ENCODE data around the gene PAOX. TPM values are rescaled to one million over a fixed set of nuclear protein-coding genes. Genes with fewer than 3 reads are reported as not detected.

Gene PAOX
- total RNA-seq, 1 experiment from 2014 or later, result 5.6 TPM

DNA sequence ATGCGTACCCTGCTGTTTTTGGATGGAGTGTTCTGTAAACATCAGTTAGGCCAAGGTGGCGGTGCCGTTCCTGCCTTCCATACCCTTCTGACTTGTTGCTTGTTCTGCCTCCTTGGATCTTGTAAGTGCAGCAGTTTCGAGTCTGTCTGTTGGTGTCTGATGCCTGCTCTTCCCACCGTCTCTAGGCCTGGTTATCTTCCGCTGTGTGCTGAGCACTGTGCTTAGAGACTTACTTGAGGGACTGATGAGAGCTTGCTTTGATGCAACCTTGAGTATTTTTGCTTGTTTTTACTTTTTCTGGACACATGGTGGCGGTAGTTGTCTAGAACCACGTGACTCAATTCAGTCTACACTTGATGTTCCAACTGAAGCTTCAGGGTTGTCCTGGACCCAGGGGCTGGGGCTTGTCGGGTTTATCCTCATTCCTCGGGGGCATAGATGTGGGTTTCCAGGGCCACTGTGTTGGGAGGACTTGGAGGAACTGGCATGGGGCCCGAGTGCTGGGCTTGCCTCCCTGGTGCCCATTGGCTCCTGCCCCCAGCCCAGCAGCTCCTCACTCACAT is 59.7 kb downstream of the PAOX start:
- DNase-seq (ENCODE audit: low spot score), result peak; percentile 19

GRCh38 chr10:133439517-133440461 is 60.7 kb downstream of the PAOX start:
- no peak for DNase-seq (ENCODE audit: low spot score)

DNA sequence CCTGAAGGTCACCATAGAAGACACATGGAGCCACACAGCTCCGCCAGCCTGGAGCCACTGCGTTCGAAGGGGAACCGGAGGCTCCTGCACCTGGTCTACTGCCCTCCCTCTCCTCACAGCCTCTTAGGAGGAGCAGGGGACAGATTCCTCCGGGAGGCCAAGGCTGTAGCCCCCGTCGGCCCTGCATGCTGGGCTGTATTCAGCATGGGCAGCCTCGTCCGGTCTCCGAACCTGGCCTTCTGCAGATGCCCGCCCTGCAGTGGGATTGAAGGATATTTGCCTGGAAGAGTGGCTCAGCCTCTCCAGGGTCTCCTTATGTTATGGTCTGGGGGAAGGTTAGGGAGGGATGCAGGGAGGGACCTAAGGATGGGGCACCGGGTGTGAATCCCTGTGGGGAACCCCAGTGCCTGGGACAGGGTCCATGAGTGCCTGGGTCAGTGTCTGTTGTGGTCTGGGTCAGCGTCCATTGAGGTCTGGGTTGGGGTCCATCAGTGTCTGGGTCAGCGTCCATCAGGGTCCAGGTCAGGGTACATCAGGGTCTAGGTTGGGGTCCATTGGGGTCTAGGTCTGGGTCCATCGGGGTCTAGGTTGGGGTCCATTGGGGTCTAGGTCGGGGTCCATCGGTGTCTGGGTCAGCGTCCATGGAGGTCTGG is 61.7 kb downstream of the PAOX start:
- no peak for DNase-seq (ENCODE audit: low spot score)

Small RNA genes lying within 50 kb of the gene (small RNA-seq; reads per million reads assigned to genes)
- gene AL360181.4, result not detected
- not detected for gene BANF1P2
- not detected for gene MIR3944

Other genes with a start within 250 kb of the PAOX start
- 0.08 TPM in 1 of 2 replicates, not detected in the other for gene KNDC1, start 219.0 kb upstream of the PAOX start, total RNA-seq (2014; rRNA removed; shearing (Covaris generic))
- not detected in 2 replicates for gene UTF1, start 149.0 kb upstream of the PAOX start, total RNA-seq (2014; rRNA removed; shearing (Covaris generic))
- gene VENTX, start 141.4 kb upstream of the PAOX start, total RNA-seq (2014; rRNA removed; shearing (Covaris generic)), result not detected in 2 replicates
- 73.5 and 78.5 TPM in 2 replicates for gene ADAM8, start 102.4 kb upstream of the PAOX start, total RNA-seq (2014; rRNA removed; shearing (Covaris generic))
- 87.7 and 88.4 TPM in 2 replicates for gene TUBGCP2, start 70.4 kb upstream of the PAOX start, total RNA-seq (2014; rRNA removed; shearing (Covaris generic))
- 80.3 and 102 TPM in 2 replicates for gene ZNF511, start 70.3 kb upstream of the PAOX start, total RNA-seq (2014; rRNA removed; shearing (Covaris generic))
- not detected in 2 replicates for gene CALY, start 42.4 kb upstream of the PAOX start, total RNA-seq (2014; rRNA removed; shearing (Covaris generic))
- 25.0 and 36.5 TPM in 2 replicates for gene PRAP1, start 31.9 kb upstream of the PAOX start, total RNA-seq (2014; rRNA removed; shearing (Covaris generic))
- 59.7 and 60.8 TPM in 2 replicates for gene FUOM, start 21.2 kb upstream of the PAOX start, total RNA-seq (2014; rRNA removed; shearing (Covaris generic))
- 160 and 179 TPM in 2 replicates for gene ECHS1, start 5.9 kb upstream of the PAOX start, total RNA-seq (2014; rRNA removed; shearing (Covaris generic))
- 44.3 and 56.9 TPM in 2 replicates for gene MTG1, start 14.9 kb downstream of the PAOX start, total RNA-seq (2014; rRNA removed; shearing (Covaris generic))
- not detected in 2 replicates for gene SPRN, start 45.4 kb downstream of the PAOX start, total RNA-seq (2014; rRNA removed; shearing (Covaris generic))
- gene SCART1, start 74.7 kb downstream of the PAOX start, total RNA-seq (2014; rRNA removed; shearing (Covaris generic)), result 0.68 and 2.2 TPM in 2 replicates
- not detected in 2 replicates for gene CYP2E1, start 148.1 kb downstream of the PAOX start, total RNA-seq (2014; rRNA removed; shearing (Covaris generic))
- not detected in 2 replicates for gene SYCE1, start 186.3 kb downstream of the PAOX start, total RNA-seq (2014; rRNA removed; shearing (Covaris generic))
- not detected in 2 replicates for gene FRG2B, start 247.5 kb downstream of the PAOX start, total RNA-seq (2014; rRNA removed; shearing (Covaris generic))